CD4-positive, alpha-beta T cell (primary cell): ENCODE data around the gene AARSD1. TPM values are rescaled to one million over a fixed set of nuclear protein-coding genes. Genes with fewer than 3 reads are reported as not detected.
"Not testable (repeated sequence)": the region's sequence is repeated elsewhere in the genome, so short reads cannot be mapped to it uniquely, and the experiment has no call there.

Experiments
- ATAC-seq: fragments of 200-7000 bp; cut with Tn5 transposase; one replicate; pipeline ENCODE4 v1.10.0; 2022; ENCODE audit warnings: mild to moderate bottlenecking; ENCODE audit not compliant: poor library complexity
- CTCF ChIA-PET: fragments of 350-600 bp; sonication (Branson Sonifier 250); formaldehyde crosslinking; loops from one replicate; lab custom pipeline; 2021; ENCODE audit warnings: antibody characterized with exemption, inconsistent platforms; lab: Charles Lee
- POLR2A ChIA-PET: fragments of 350-600 bp; sonication (Branson Sonifier 250); formaldehyde crosslinking; loops from one replicate; lab custom pipeline; 2021; ENCODE audit warnings: antibody characterized with exemption, inconsistent platforms; lab: Charles Lee
- DNase-seq, 14 experiments: peaks; one replicate each; pipeline ENCODE4 v3.0.0-alpha.2; 2013 to 2020; ENCODE audit warnings: mixed read lengths in 2 of 14
- H3K27ac ChIP-seq, 2 donors: one replicate each; pipeline versions ENCODE4 v1.5.1 to v1.7.0; 2013; ENCODE audit warnings: low read length in 2 of 2, low read depth in 1 of 2, mild to moderate bottlenecking in 1 of 2
- H3K27me3 ChIP-seq, 2 experiments: 1 replicate in 1 of 2; 2 replicates in 1 of 2; pipeline versions ENCODE4 v1.6.1 to v1.7.0; 2013; ENCODE audit warnings: low read length in 2 of 2, control low read depth in 1 of 2, mild to moderate bottlenecking in 1 of 2, moderate library complexity in 1 of 2; ENCODE audit not compliant: insufficient read depth in 2 of 2, control insufficient read depth in 1 of 2
- H3K36me3 ChIP-seq: one replicate; pipeline ENCODE4 v1.6.1; 2013; ENCODE audit warnings: low read length, control low read depth; ENCODE audit not compliant: insufficient read depth
- H3K4me1 ChIP-seq: one replicate; pipeline ENCODE4 v1.6.1; 2013; ENCODE audit warnings: low read length, control low read depth; ENCODE audit not compliant: insufficient read depth
- H3K4me3 ChIP-seq: one replicate; pipeline ENCODE4 v1.5.1; 2013; ENCODE audit warnings: mild to moderate bottlenecking, low read length, moderate library complexity
- H3K9me3 ChIP-seq, 2 experiments: 1 replicate in 1 of 2; 2 replicates in 1 of 2; pipeline versions ENCODE4 v1.6.1 to v1.7.0; 2013; ENCODE audit warnings: low read length in 2 of 2, mild to moderate bottlenecking in 2 of 2, control low read depth in 1 of 2, moderate library complexity in 1 of 2; ENCODE audit not compliant: control insufficient read depth in 1 of 2, insufficient read depth in 1 of 2
- H3K27ac Mint-ChIP-seq: one replicate; pipeline ENCODE4 v1.8.0; 2020; ENCODE audit warnings: mixed read lengths
- H3K27me3 Mint-ChIP-seq: one replicate; pipeline ENCODE4 v1.8.0; 2021; ENCODE audit warnings: mixed read lengths
- H3K36me3 Mint-ChIP-seq: one replicate; pipeline ENCODE4 v1.8.0; 2021; ENCODE audit warnings: low read depth, mixed read lengths
- H3K4me1 Mint-ChIP-seq: one replicate; pipeline ENCODE4 v1.8.0; 2021; ENCODE audit warnings: low read depth, mixed read lengths
- H3K4me3 Mint-ChIP-seq: one replicate; pipeline ENCODE4 v1.8.0; 2020; ENCODE audit warnings: mild to moderate bottlenecking, mixed read lengths
- H3K9me3 Mint-ChIP-seq: one replicate; pipeline ENCODE4 v1.8.0; 2020; ENCODE audit warnings: mixed read lengths
- CTCF ChIP-seq: fragments of 200-600 bp; IDR thresholded peaks from one replicate; pipeline ENCODE4 v1.8.0; 2022; ENCODE audit warnings: antibody characterized with exemption, mild to moderate bottlenecking
- intact Hi-C, 2 experiments: fragments of 100-400 bp; cut with DNase I in 1 of 2; cut with micrococcal nuclease in 1 of 2; formaldehyde crosslinking; loops; one replicate each; pipeline versions ENCODE4 v1.15.1 to v1.9.0; 2023 to 2025; cut with DNase I, micrococcal nuclease
- total RNA-seq, 174 experiments: library from RNA in 2 of 174; stranded (reverse) in 2 of 174; gene quantifications; one replicate each; pipeline ENCODE4 v1.2.3 and lab custom pipeline; 2021 to 2026

The AARSD1 gene
- total RNA-seq, 2 experiments from 2014 or later, result 60.4 to 70.8 TPM

GRCh38 chr17:42997984-42998938 is 34.0 kb upstream of the AARSD1 start, which contains the start of gene RPL27:
Gene RPL27, plus strand, starts transcription at chr17:42998419. Its CDS starts 332 bp downstream, at chr17:42998751.
- TF ChIP-seq CTCF, result peak; percentile 85
- Mint-ChIP-seq H3K27ac (peak within 1 kb of the TSS; percentile 95), H3K4me3 (peak within 1 kb of the TSS; percentile 96), H3K27me3 (no peaks in the 10 kb centered on the region), H3K4me1 (peaks cover 25% of the 10 kb centered on the region), H3K9me3 (no peaks in the 10 kb centered on the region), H3K36me3 (peaks cover 55% of the 10 kb centered on the region)
- ATAC-seq (peak; percentile 95), DNase-seq (peak; percentile 95 to 100 (median 98))
- H3K4me1 ChIP-seq, result peaks cover 28% of the 10 kb centered on the region
- peaks cover 43% of the 10 kb centered on the region for H3K36me3 ChIP-seq
- intact Hi-C loops, result loop anchor here (1.0 to 10.0 kb wide), 11 partner anchors 18 to 1017 kb away; partner anchors contain the start of genes BRCA1 (in 2 of the 2), PSME3 (in 2 of the 2), PTGES3L (in 2 of the 2) and RUNDC1 (in 2 of the 2)
- POLR2A ChIA-PET, result interaction anchor here (0.6 to 3.2 kb wide), 39 partner anchors 9 to 1329 kb away, joined by 3 to 58 read pairs (median 5); partner anchors contain the start of genes AARSD1, AOC2, ARL4D and BECN1
- H3K27ac ChIP-seq, result peak within 1 kb of the TSS; percentile 73 to 98
- peak within 1 kb of the TSS; percentile 91 for H3K4me3 ChIP-seq
- CTCF ChIA-PET, result interaction anchor here (0.5 to 2.3 kb wide), 23 partner anchors 8 to 486 kb away, joined by 3 to 20 read pairs (median 4); partner anchors contain the start of genes AARSD1, BECN1, BRCA1 and DHX8
- H3K9me3 ChIP-seq, result no peaks in the 10 kb centered on the region
- H3K27me3 ChIP-seq, result no peaks in the 10 kb centered on the region

GRCh38 chr17:42997390-42997983 is 33.2 kb upstream of the AARSD1 start:
- no peaks in the 10 kb centered on the region for H3K27me3 ChIP-seq

GRCh38 chr17:42993913-42994312 is 29.7 kb upstream of the AARSD1 start:
- Histone ChIP-seq H3K4me1 (peaks cover 11% of the 10 kb centered on the region), H3K36me3 (peaks cover 43% of the 10 kb centered on the region)
- intact Hi-C loops, result loop anchor here (10.0 kb wide), 2 partner anchors 491 to 1021 kb away; partner anchors contain the start of genes DHX8 (in 1 of the 2) and TMEM101 (in 1 of the 2)
- POLR2A ChIA-PET, DNase-seq, H3K9me3 Mint-ChIP-seq, H3K4me3 ChIP-seq, H3K27me3 ChIP-seq, H3K4me3 Mint-ChIP-seq, H3K27ac Mint-ChIP-seq, H3K9me3 ChIP-seq, ATAC-seq, CTCF ChIA-PET, H3K27me3 Mint-ChIP-seq, H3K27ac ChIP-seq: not testable (repeated sequence)
- H3K4me1 Mint-ChIP-seq, result peaks cover 12% of the 10 kb centered on the region
- peaks cover 50% of the 10 kb centered on the region for H3K36me3 Mint-ChIP-seq

More at GRCh38 chr17:42997390-42997983, 33.2 kb upstream of the AARSD1 start:
- DNase-seq (peak in 1 of 14 experiments; percentile 20), ATAC-seq (no peak)
- Histone ChIP-seq H3K9me3 (no peaks in the 10 kb centered on the region), H3K36me3 (peaks cover 43% of the 10 kb centered on the region), H3K4me1 (peaks cover 28% of the 10 kb centered on the region), H3K4me3 (peak overlapping the region; percentile 6), H3K27ac (peak overlapping the region in 1 of 2 donors; percentile 53)
- Mint-ChIP-seq H3K4me1 (peaks cover 25% of the 10 kb centered on the region), H3K36me3 (peaks cover 55% of the 10 kb centered on the region), H3K4me3 (peak overlapping the region; percentile 96), H3K27ac (peak overlapping the region; percentile 95), H3K9me3 (no peaks in the 10 kb centered on the region), H3K27me3 (no peaks in the 10 kb centered on the region)
- intact Hi-C loops, result loop anchor here (2.0 to 10.0 kb wide), 4 partner anchors 33 to 1017 kb away; partner anchors contain the start of genes AARSD1 (in 1 of the 2), DHX8 (in 1 of the 2), PSME3 (in 1 of the 2) and TMEM101 (in 1 of the 2)
- POLR2A ChIA-PET, result interaction anchor here (0.6 to 3.2 kb wide), 36 partner anchors 9 to 1330 kb away, joined by 3 to 58 read pairs (median 8); partner anchors contain the start of genes AARSD1, AOC2, ARL4D and BECN1
- CTCF ChIA-PET, result interaction anchor here (0.6 to 2.3 kb wide), 21 partner anchors 9 to 487 kb away, joined by 3 to 20 read pairs (median 6); partner anchors contain the start of genes AARSD1, BECN1, BRCA1 and DHX8
- TF ChIP-seq CTCF, result no peak
